GM10266 (cell line): ENCODE data around the gene DGKQ.

Experiments
- DNase-seq: peaks from one replicate; pipeline ENCODE4 v3.0.0; 2012; ENCODE audit errors: extremely low spot score
- CTCF ChIP-seq: IDR thresholded peaks from 2 replicates; pipeline ENCODE4 v1.5.1; 2012; ENCODE audit warnings: mild to moderate bottlenecking, low read depth; ENCODE audit not compliant: control insufficient read depth, insufficient read depth; ENCODE audit errors: missing control alignments

Gene DGKQ

GRCh38 chr4:915041-915474 is 58.3 kb downstream of the DGKQ start:
- DNase-seq = no peak
- TF ChIP-seq CTCF = no peak

- no peak for TF ChIP-seq CTCF
- DNase-seq = no peak
Measured at GRCh38 chr4:914531-914930, 58.8 kb downstream of the DGKQ start.

GRCh38 chr4:913280-913618 is 60.1 kb downstream of the DGKQ start:
- no peak for DNase-seq
- TF ChIP-seq CTCF = no peak

GRCh38 chr4:912548-913279 is 60.7 kb downstream of the DGKQ start:
- TF ChIP-seq CTCF = no peak
- no peak for DNase-seq

GRCh38 chr4:911871-912490 is 61.4 kb downstream of the DGKQ start:
- DNase-seq = no peak
- no peak for TF ChIP-seq CTCF

- DNase-seq = no peak
Measured at GRCh38 chr4:911221-911751, 62.1 kb downstream of the DGKQ start.

More at GRCh38 chr4:911221-911751, 62.1 kb downstream of the DGKQ start:
- no peak for TF ChIP-seq CTCF
